CD4-positive, alpha-beta T cell treated with Interleukin-21 for 1 hour (primary cell): ENCODE results near the gene ZCCHC8.
"Not testable (repeated sequence)": the region's sequence is repeated elsewhere in the genome, so short reads cannot be mapped to it uniquely, and the experiment has no call there.

Experiments used
- DNase-seq: peaks from one replicate; pipeline ENCODE4 v3.0.0-alpha.2; 2020

ZCCHC8 gene

GRCh38 chr12:122469856-122470255 lies 30.9 kb downstream of the ZCCHC8 start:
- DNase-seq, result not testable (repeated sequence)

GRCh38 chr12:122467983-122468382 lies 32.7 kb downstream of the ZCCHC8 start:
- DNase-seq, result no peak

GRCh38 chr12:122464317-122465042 lies 36.3 kb downstream of the ZCCHC8 start:
- not testable (repeated sequence) for DNase-seq

- no peak for DNase-seq
Observed at GRCh38 chr12:122460641-122461040, 40.1 kb downstream of the ZCCHC8 start.

GRCh38 chr12:122460061-122460460 lies 40.7 kb downstream of the ZCCHC8 start:
- no peak for DNase-seq

GRCh38 chr12:122459211-122459610 lies 41.5 kb downstream of the ZCCHC8 start:
- DNase-seq, result no peak

GRCh38 chr12:122458105-122459035 lies 42.4 kb downstream of the ZCCHC8 start:
- DNase-seq, result no peak

- no peak for DNase-seq
Observed at GRCh38 chr12:122457627-122458026, 43.1 kb downstream of the ZCCHC8 start.

GRCh38 chr12:122454739-122455138 lies 46.0 kb downstream of the ZCCHC8 start:
- DNase-seq, result no peak

- DNase-seq, result no peak
Observed at GRCh38 chr12:122454250-122454721, 46.4 kb downstream of the ZCCHC8 start.

GRCh38 chr12:122452701-122453285 lies 47.9 kb downstream of the ZCCHC8 start:
- no peak for DNase-seq

- DNase-seq, result no peak
Observed at GRCh38 chr12:122449317-122449716, 51.4 kb downstream of the ZCCHC8 start.

- DNase-seq, result not testable (repeated sequence)
Observed at GRCh38 chr12:122447825-122448224, 52.9 kb downstream of the ZCCHC8 start.

GRCh38 chr12:122446390-122446789 lies 54.3 kb downstream of the ZCCHC8 start:
- not testable (repeated sequence) for DNase-seq

GRCh38 chr12:122444071-122444470 lies 56.7 kb downstream of the ZCCHC8 start:
- DNase-seq, result not testable (repeated sequence)

GRCh38 chr12:122438822-122439221 lies 61.9 kb downstream of the ZCCHC8 start:
- DNase-seq, result not testable (repeated sequence)

GRCh38 chr12:122437656-122438121 lies 63.0 kb downstream of the ZCCHC8 start:
- no peak for DNase-seq

- DNase-seq, result no peak
Observed at GRCh38 chr12:122435186-122435585, 65.5 kb downstream of the ZCCHC8 start.

GRCh38 chr12:122429043-122429442 lies 71.7 kb downstream of the ZCCHC8 start:
- not testable (repeated sequence) for DNase-seq

- no peak for DNase-seq
Observed at GRCh38 chr12:122427403-122427802, 73.3 kb downstream of the ZCCHC8 start.

- no peak for DNase-seq
Observed at GRCh38 chr12:122423258-122424165, 77.2 kb downstream of the ZCCHC8 start.

GRCh38 chr12:122422730-122423257 lies 77.9 kb downstream of the ZCCHC8 start:
- DNase-seq, result peak; percentile 46
